ENCODE measurements around the gene PSMD9.

- no peak for TF ChIP-seq CTCF (IDR thresholded peaks at IDR 0.05)
- TF ChIP-seq POLR2A (IDR thresholded peaks at IDR 0.05), result no peak
Measured at GRCh38 chr12:121953117-121953692, 64.6 kb downstream of the PSMD9 start.

Measured in adrenal gland (tissue), 5 donors.